Measurements from ENCODE around the gene ECHDC1.

DNA sequence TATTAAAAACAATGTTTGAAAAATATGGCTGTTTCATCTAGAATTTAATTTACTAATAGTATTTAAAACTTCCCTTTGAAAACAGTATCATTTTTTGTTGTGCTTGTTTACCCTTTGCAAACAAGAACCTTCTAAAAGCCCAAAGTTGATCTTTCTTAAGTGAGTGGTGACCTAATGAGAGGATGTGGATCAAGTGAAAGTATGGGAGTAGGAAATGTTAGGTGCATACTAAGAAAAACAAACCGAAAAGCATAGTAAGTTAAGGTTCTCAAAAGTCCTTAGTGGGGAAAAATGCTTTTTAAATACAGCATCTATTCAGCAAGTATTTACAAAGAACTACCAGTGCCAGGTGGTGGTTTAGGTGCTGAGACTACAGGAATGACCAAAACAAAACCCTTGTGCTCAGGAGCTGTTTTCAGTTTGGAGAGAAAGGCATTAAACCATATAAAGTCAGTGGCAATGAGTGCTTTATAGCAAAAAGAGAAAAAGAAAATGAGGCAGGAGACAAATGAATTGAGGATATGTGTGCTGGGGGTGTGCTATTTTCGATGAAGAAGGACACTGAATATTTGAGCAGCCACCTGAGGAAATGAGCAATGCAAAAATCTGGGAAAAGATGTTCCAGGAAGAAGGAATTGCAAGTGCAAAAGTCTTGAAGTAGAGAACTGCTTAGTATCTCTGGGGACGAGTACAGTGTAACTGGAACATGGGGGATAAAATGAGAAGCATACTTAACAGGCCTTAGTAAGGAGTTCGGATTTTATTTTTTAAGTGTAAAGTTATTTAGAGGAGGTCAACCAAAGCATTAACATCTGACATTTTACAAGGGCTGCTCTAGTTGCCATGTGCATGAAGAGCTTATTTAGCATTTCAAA, 52.8 kb downstream of the ECHDC1 start:
- TF ChIP-seq POLR2A (IDR thresholded peaks at IDR 0.05) (no peak), EP300 (IDR thresholded peaks at IDR 0.05) (no peak)
- TF ChIP-seq, protein P1, sequence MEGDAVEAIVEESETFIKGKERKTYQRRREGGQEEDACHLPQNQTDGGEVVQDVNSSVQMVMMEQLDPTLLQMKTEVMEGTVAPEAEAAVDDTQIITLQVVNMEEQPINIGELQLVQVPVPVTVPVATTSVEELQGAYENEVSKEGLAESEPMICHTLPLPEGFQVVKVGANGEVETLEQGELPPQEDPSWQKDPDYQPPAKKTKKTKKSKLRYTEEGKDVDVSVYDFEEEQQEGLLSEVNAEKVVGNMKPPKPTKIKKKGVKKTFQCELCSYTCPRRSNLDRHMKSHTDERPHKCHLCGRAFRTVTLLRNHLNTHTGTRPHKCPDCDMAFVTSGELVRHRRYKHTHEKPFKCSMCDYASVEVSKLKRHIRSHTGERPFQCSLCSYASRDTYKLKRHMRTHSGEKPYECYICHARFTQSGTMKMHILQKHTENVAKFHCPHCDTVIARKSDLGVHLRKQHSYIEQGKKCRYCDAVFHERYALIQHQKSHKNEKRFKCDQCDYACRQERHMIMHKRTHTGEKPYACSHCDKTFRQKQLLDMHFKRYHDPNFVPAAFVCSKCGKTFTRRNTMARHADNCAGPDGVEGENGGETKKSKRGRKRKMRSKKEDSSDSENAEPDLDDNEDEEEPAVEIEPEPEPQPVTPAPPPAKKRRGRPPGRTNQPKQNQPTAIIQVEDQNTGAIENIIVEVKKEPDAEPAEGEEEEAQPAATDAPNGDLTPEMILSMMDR (IDR thresholded peaks at IDR 0.05) = no peak
